PFSK-1 (cell line): ENCODE data around the gene PP2D1.

ENCODE experiments used
- FOXP2 ChIP-seq: optimal IDR thresholded peaks from 2 replicates; pipeline ENCODE3; 2011; ENCODE audit warnings: borderline replicate concordance, control low read depth, inconsistent platforms; ENCODE audit not compliant: insufficient read depth; ENCODE audit errors: extremely low read length, extremely low read depth
- POLR2AphosphoS5 ChIP-seq: IDR thresholded peaks from 2 replicates; pipeline ENCODE4 v1.6.1; 2012; ENCODE audit warnings: low read depth, mild to moderate bottlenecking, control low read depth, low read length, moderate library complexity
- TAF1 ChIP-seq: IDR thresholded peaks from 2 replicates; pipeline ENCODE4 v1.6.1; 2012; ENCODE audit warnings: low read length, control low read depth, borderline replicate concordance; ENCODE audit not compliant: insufficient read depth
- TF ChIP-seq, protein P1 (sequence below), 2 experiments: IDR thresholded peaks; 2 replicates each; pipeline versions ENCODE4 v1.6.1 to v1.8.0; 2011 to 2012; ENCODE audit warnings: low read depth in 2 of 2, low read length in 2 of 2, control low read depth in 1 of 2, inconsistent platforms in 1 of 2, mild to moderate bottlenecking in 1 of 2, moderate library complexity in 1 of 2; ENCODE audit not compliant: insufficient read depth in 1 of 2

- TF ChIP-seq, protein P1, sequence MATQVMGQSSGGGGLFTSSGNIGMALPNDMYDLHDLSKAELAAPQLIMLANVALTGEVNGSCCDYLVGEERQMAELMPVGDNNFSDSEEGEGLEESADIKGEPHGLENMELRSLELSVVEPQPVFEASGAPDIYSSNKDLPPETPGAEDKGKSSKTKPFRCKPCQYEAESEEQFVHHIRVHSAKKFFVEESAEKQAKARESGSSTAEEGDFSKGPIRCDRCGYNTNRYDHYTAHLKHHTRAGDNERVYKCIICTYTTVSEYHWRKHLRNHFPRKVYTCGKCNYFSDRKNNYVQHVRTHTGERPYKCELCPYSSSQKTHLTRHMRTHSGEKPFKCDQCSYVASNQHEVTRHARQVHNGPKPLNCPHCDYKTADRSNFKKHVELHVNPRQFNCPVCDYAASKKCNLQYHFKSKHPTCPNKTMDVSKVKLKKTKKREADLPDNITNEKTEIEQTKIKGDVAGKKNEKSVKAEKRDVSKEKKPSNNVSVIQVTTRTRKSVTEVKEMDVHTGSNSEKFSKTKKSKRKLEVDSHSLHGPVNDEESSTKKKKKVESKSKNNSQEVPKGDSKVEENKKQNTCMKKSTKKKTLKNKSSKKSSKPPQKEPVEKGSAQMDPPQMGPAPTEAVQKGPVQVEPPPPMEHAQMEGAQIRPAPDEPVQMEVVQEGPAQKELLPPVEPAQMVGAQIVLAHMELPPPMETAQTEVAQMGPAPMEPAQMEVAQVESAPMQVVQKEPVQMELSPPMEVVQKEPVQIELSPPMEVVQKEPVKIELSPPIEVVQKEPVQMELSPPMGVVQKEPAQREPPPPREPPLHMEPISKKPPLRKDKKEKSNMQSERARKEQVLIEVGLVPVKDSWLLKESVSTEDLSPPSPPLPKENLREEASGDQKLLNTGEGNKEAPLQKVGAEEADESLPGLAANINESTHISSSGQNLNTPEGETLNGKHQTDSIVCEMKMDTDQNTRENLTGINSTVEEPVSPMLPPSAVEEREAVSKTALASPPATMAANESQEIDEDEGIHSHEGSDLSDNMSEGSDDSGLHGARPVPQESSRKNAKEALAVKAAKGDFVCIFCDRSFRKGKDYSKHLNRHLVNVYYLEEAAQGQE (IDR thresholded peaks at IDR 0.05; ENCODE audit: insufficient read depth in 1 of 2, low read depth in 2 of 2, low read length in 2 of 2): no peak
- TF ChIP-seq TAF1 (no peak), POLR2AphosphoS5 (no peak), FOXP2 (no peak)
Observed at GRCh38 chr3:20035019-20035418, 23.0 kb upstream of the PP2D1 start.
